RWPE1 (cell line): Measurements from ENCODE around the gene DCDC2C.

Source experiments
- CTCF ChIA-PET: fragments of 350-600 bp; sonication (Branson Sonifier 250); formaldehyde crosslinking; extraction: SDS; loops from one replicate; lab custom pipeline; 2021; lab: Yijun Ruan, JAX
- POLR2A ChIA-PET: fragments of 400-600 bp; formaldehyde crosslinking; extraction: SDS; loops from one replicate; lab custom pipeline; 2020; ENCODE audit warnings: antibody characterized with exemption; ENCODE audit not compliant: low non-redundant PET; lab: Yijun Ruan, JAX
- DNase-seq: peaks from one replicate; pipeline ENCODE4 v3.0.0; 2012; ENCODE audit warnings: low spot score
- H3K27ac ChIP-seq: fragments of 450-650 bp; 2 replicates; pipeline ENCODE4 v1.5.1; 2017
- CTCF ChIP-seq: fragments of 450-650 bp; conservative IDR thresholded peaks from 2 replicates; pipeline ENCODE4 v1.5.1; 2017; ENCODE audit warnings: low read depth, mild to moderate bottlenecking

Gene DCDC2C

GRCh38 chr2:3876221-3876620, 172.8 kb downstream of the DCDC2C start:
- POLR2A ChIA-PET = no interaction called here
- DNase-seq = no peak
- no peak for TF ChIP-seq CTCF
- CTCF ChIA-PET = no interaction called here
- H3K27ac ChIP-seq = no peak overlapping the region

- ChIA-PET CTCF (interaction anchor here (0.6 kb wide), 1 partner anchor 83 kb away, joined by 3 read pairs; no protein-coding TSS in a partner anchor), POLR2A (no interaction called here)
- no peak for DNase-seq
- no peak for TF ChIP-seq CTCF
- H3K27ac ChIP-seq = no peak overlapping the region
These were observed 173.3 kb downstream of the DCDC2C start for GRCh38 chr2:3876685-3877084.

- ChIA-PET CTCF (no interaction called here), POLR2A (no interaction called here)
- TF ChIP-seq CTCF = no peak
- no peak for DNase-seq
- H3K27ac ChIP-seq = no peak overlapping the region
These were observed 182.6 kb downstream of the DCDC2C start for GRCh38 chr2:3885629-3886628.

GRCh38 chr2:3895021-3895420, 191.6 kb downstream of the DCDC2C start:
- DNase-seq = no peak
- TF ChIP-seq CTCF = no peak
- H3K27ac ChIP-seq = no peak overlapping the region
- ChIA-PET POLR2A (no interaction called here), CTCF (interaction anchor here (0.7 kb wide), 1 partner anchor 422 kb away, joined by 4 read pairs; no protein-coding TSS in a partner anchor)
